Adrenal gland (tissue), 12 donors: ENCODE measurements around the gene TSSK6. TPM values are rescaled to one million over a fixed set of nuclear protein-coding genes. Genes with fewer than 3 reads are reported as not detected.
A peak's percentile ranks its signal among the peaks of the same experiment; 100 is the strongest.

Experiments
- DNase-seq, 7 donors: peaks; one replicate each; pipeline ENCODE4 v3.0.0-alpha.2; 2019 to 2020
- H3K27ac ChIP-seq, 5 donors: fragments of 200-600 bp; sonication (generic) in 4 of 5; 1 replicate in 3 of 5; 2 replicates in 2 of 5; pipeline versions ENCODE4 v1.5.1 to v1.8.0; 2016 to 2020; ENCODE audit warnings: mild to moderate bottlenecking in 1 of 5
- H3K27me3 ChIP-seq: fragments of 200-600 bp; 2 replicates; pipeline ENCODE4 v1.8.0; 2021
- H3K36me3 ChIP-seq, 2 donors: fragments of 200-600 bp; replicated peaks in 1 of 2; 1 replicate in 1 of 2; 2 replicates in 1 of 2; pipeline versions ENCODE4 v1.5.1 to v1.8.0; 2018 to 2022
- H3K4me1 ChIP-seq, 2 donors: fragments of 200-600 bp; replicated peaks in 1 of 2; 1 replicate in 1 of 2; 2 replicates in 1 of 2; pipeline versions ENCODE4 v1.5.1 to v1.8.0; 2018 to 2021
- H3K4me3 ChIP-seq, 4 donors: fragments of 200-600 bp; sonication (generic) in 3 of 4; one replicate each; pipeline ENCODE4 v1.5.1; 2016 to 2018
- H3K9me3 ChIP-seq, 3 donors: fragments of 200-600 bp; sonication (generic) in 1 of 3; replicated peaks in 1 of 3; 1 replicate in 2 of 3; 2 replicates in 1 of 3; pipeline versions ENCODE4 v1.5.1 to v1.8.0; 2016 to 2021
- CTCF ChIP-seq, 6 experiments: fragments of 450-650 bp in 4 of 6; fragments of 200-600 bp in 2 of 6; sonication (generic) in 1 of 6; IDR thresholded peaks; 1 replicate in 5 of 6; 2 replicates in 1 of 6; pipeline versions ENCODE4 v1.5.1 to v1.8.0; 2016 to 2021; ENCODE audit warnings: antibody characterized with exemption in 6 of 6, mild to moderate bottlenecking in 2 of 6, moderate library complexity in 1 of 6
- POLR2A ChIP-seq, 2 donors: fragments of 450-650 bp; IDR thresholded peaks; one replicate each; pipeline ENCODE4 v1.6.1; 2017; ENCODE audit warnings: antibody characterized with exemption in 2 of 2, mild to moderate bottlenecking in 2 of 2, moderate library complexity in 1 of 2
- WGBS, 4 donors: extraction: QIAGEN DNeasy Blood & Tissue Kit in 2 of 4; methylation state at CpG; one replicate each; pipeline versions ENCODE4 v1.1.5 to v1.1.7; 2013 to 2017; 5-methylcytosine and 5-hydroxymethylcytosine counted together
- intact Hi-C, 2 donors: fragments of 100-400 bp; cut with DNase I; formaldehyde crosslinking; loops; one replicate each; pipeline versions ENCODE4 v1.14.1 to v1.15.0; 2022 to 2023
- polyA plus RNA-seq, 3 donors: library from polyadenylated mRNA; stranded (reverse); fragments of 200-250 nt in 2 of 3; fragments of 350-450 nt in 1 of 3; fragmentation: Illumina TruSeq in 1 of 3; extraction: RNeasy Lipid Tissue Mini Kit (QIAGEN cat#74804) in 1 of 3; gene quantifications; one replicate each; pipeline ENCODE4 v1.2.3, GENCODE V29; 2013 to 2014
- total RNA-seq, 9 donors: library from RNA; depleted of rRNA in 4 of 9; stranded (reverse); fragments of >200 nt in 4 of 9; fragments of 120-200 nt in 1 of 9; fragmentation: NEBNext Ultra II Directional in 1 of 9; extraction: Animal tissue kit (Norgen Biotek cat#: 25700) in 1 of 9; gene quantifications; one replicate each; pipeline versions ENCODE4 v1.1.0 to v1.2.4, GENCODE V29; 2013 to 2023
- donor health status: healthy with polysubstance abuse.
- donor health status: Bipolar disorder and iron deficiency.
- donor health status: DM: yes; HTN: yes; CAD: no.
- donor health status: DM: no; HTN: no; CAD: no.
- donor health status: DM: no; HTN: no; CAD: no.
- donor health status: DM: yes; HTN: yes; CAD: no.

The TSSK6 gene
- total and polyA plus RNA-seq, 12 donors = 0.37 to 50.5 (median 3.4) TPM; not detected in 1

GRCh38 chr19:19540715-19541515 lies 25.6 kb upstream of the TSSK6 start:
- H3K27me3 ChIP-seq = peaks cover 51% of the 10 kb centered on the region
- DNase-seq = no peak
- peaks cover 4 to 19% of the 10 kb centered on the region in 2 donors for H3K4me1 ChIP-seq
- no peak overlapping the region for H3K27ac ChIP-seq
- H3K9me3 ChIP-seq = no peaks in the 10 kb centered on the region
- H3K4me3 ChIP-seq = peak overlapping the region in 1 of 4 donors; percentile 19
- no peaks in the 10 kb centered on the region for H3K36me3 ChIP-seq
- no peak for TF ChIP-seq CTCF (IDR thresholded peaks at IDR 0.05)
- intact Hi-C loops = no loop called here
- WGBS, 4 donors = 1 to 10% (median 6%) methylated on average over 15 to 45 of the region's 45 CpGs

GRCh38 chr19:19540064-19540714 lies 24.8 kb upstream of the TSSK6 start:
- WGBS, 4 donors = 6 to 46% (median 25%) methylated on average over 7 to 74 of the region's 74 CpGs
- Histone ChIP-seq H3K4me3 (peak overlapping the region in 1 of 4 donors; percentile 19), H3K27ac (no peak overlapping the region), H3K4me1 (peaks cover 4 to 19% of the 10 kb centered on the region in 2 donors), H3K9me3 (no peaks in the 10 kb centered on the region), H3K36me3 (no peaks in the 10 kb centered on the region), H3K27me3 (peaks cover 51% of the 10 kb centered on the region)
- peak in 1 of 7 donors; percentile 36 for DNase-seq
- intact Hi-C loops = no loop called here
- TF ChIP-seq CTCF (IDR thresholded peaks at IDR 0.05) = no peak
- TF ChIP-seq POLR2A (IDR thresholded peaks at IDR 0.05) = no peak

DNA sequence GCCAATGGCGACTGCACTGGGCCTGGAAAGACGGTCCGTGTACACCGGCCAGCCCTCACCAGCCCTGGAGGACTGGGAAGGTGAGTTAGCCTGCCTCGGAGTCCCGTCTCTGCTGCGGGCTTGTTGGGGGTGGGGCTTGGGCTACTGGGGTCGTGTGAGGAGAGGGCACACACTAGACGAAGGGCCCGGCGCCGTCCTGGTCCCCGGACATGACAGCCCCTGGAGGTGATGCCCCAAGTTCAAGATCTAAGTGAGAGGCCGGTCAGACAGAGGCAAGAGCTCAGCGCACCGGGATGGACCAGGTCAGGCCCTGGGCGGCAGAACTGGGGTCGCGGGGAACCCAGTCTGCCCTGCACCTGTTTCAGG lies 24.3 kb upstream of the TSSK6 start:
- 50 to 76% (median 67%) methylated on average over 3 to 19 of the region's 19 CpGs for WGBS, 4 donors

More for the DNA sequence above, 24.3 kb upstream of the TSSK6 start:
- no peaks in the 10 kb centered on the region for H3K36me3 ChIP-seq
- TF ChIP-seq POLR2A (IDR thresholded peaks at IDR 0.05) (no peak), CTCF (IDR thresholded peaks at IDR 0.05) (no peak)
- H3K9me3 ChIP-seq = no peaks in the 10 kb centered on the region
- peaks cover 49% of the 10 kb centered on the region for H3K27me3 ChIP-seq
- H3K27ac ChIP-seq = no peak overlapping the region
- intact Hi-C loops = loop anchor here in 1 of 2 donors (5.0 kb wide), 1 partner anchor 103 kb away; the partner anchor contains the start of gene GMIP
- H3K4me1 ChIP-seq = peaks cover 4 to 19% of the 10 kb centered on the region in 2 donors
- no peak overlapping the region for H3K4me3 ChIP-seq
- no peak for DNase-seq
